ENCODE measurements around the gene NELFCD. TPM values are rescaled to one million over a fixed set of nuclear protein-coding genes. Genes with fewer than 3 reads are reported as not detected.

The NELFCD gene
- total and polyA plus RNA-seq, 9 of the 15 experiments (the other 6 are each of a cell fraction or from before 2014, with no cell fraction given): 11.7 to 163 (median 96.5) TPM

- TF ChIP-seq ZMIZ1 (IDR thresholded peaks at IDR 0.05; ENCODE audit: low read depth in 2 of 2, low read length in 2 of 2): no peak
- TF ChIP-seq EP400 (IDR thresholded peaks at IDR 0.05): peak; percentile 86; the same call in 1 of the 2 replicates
- peak; percentile 99 for TF ChIP-seq TRIM28 (IDR thresholded peaks at IDR 0.05)
- peak; percentile 74 for TF ChIP-seq ZBTB33 (CRISPR knock-in tag; IDR thresholded peaks at IDR 0.05)
- no peak for TF ChIP-seq ZBTB9 (CRISPR knock-in tag; IDR thresholded peaks at IDR 0.05)
- TF ChIP-seq TSHZ1 (CRISPR knock-in tag; IDR thresholded peaks at IDR 0.05): no peak
- TF ChIP-seq GATAD2A (IDR thresholded peaks at IDR 0.05): no peak
- no peak for TF ChIP-seq ZC3H4 (CRISPR knock-in tag; IDR thresholded peaks at IDR 0.05; ENCODE audit: borderline replicate concordance)
Measured at GRCh38 chr20:59042151-59042795, 61.2 kb downstream of the NELFCD start, which contains the start of gene PRELID3B (continued).
